CD14-positive monocyte (primary cell): ENCODE measurements around the gene ATOH8. TPM values are rescaled to one million over a fixed set of nuclear protein-coding genes. Genes with fewer than 3 reads are reported as not detected.

Experiments used
- DNase-seq, 3 donors: peaks; one replicate each; pipeline ENCODE4 v3.0.0-alpha.2; 2011 to 2022
- H2AFZ ChIP-seq: 2 replicates; pipeline ENCODE4 v1.6.0; 2012; ENCODE audit warnings: mild to moderate bottlenecking, low read depth, low read length, inconsistent platforms; ENCODE audit not compliant: insufficient read depth, poor library complexity, severe bottlenecking
- H3K27ac ChIP-seq, 2 donors: 1 replicate in 1 of 2; 2 replicates in 1 of 2; pipeline ENCODE4 v1.5.1; 2012 to 2013; ENCODE audit warnings: low read length in 2 of 2, control low read depth in 1 of 2, inconsistent platforms in 1 of 2, low read depth in 1 of 2, mild to moderate bottlenecking in 1 of 2
- H3K27me3 ChIP-seq, 2 donors: one replicate each; pipeline versions ENCODE4 v1.6.0 to v1.6.1; 2011 to 2013; ENCODE audit warnings: low read length in 2 of 2; ENCODE audit not compliant: control insufficient read depth in 2 of 2, insufficient read depth in 2 of 2
- H3K36me3 ChIP-seq, 2 donors: replicated peaks in 1 of 2; 1 replicate in 1 of 2; 2 replicates in 1 of 2; pipeline versions ENCODE4 v1.5.1 to v1.6.1; 2012 to 2013; ENCODE audit warnings: low read length in 2 of 2, control low read depth in 1 of 2, inconsistent platforms in 1 of 2, mild to moderate bottlenecking in 1 of 2; ENCODE audit not compliant: insufficient read depth in 2 of 2, control insufficient read depth in 1 of 2
- H3K4me1 ChIP-seq, 2 donors: 1 replicate in 1 of 2; 2 replicates in 1 of 2; pipeline versions ENCODE4 v1.5.1 to v1.6.1; 2012 to 2013; ENCODE audit warnings: low read length in 2 of 2, control low read depth in 1 of 2, inconsistent platforms in 1 of 2, mild to moderate bottlenecking in 1 of 2, moderate library complexity in 1 of 2; ENCODE audit not compliant: insufficient read depth in 2 of 2, control insufficient read depth in 1 of 2
- H3K4me2 ChIP-seq: replicated peaks from 2 replicates; pipeline ENCODE3; 2012; ENCODE audit warnings: low read length, moderate library complexity, mild to moderate bottlenecking; ENCODE audit not compliant: poor library complexity, severe bottlenecking; ENCODE audit errors: extremely low read depth
- H3K4me3 ChIP-seq, 3 experiments: fragments of 200-600 bp in 1 of 3; sonication (generic) in 1 of 3; replicated peaks in 1 of 3; 1 replicate in 2 of 3; 2 replicates in 1 of 3; pipeline ENCODE4 v1.5.1; 2011 to 2013; ENCODE audit warnings: low read length in 3 of 3, mild to moderate bottlenecking in 3 of 3, control low read depth in 2 of 3, low read depth in 2 of 3, inconsistent platforms in 1 of 3, moderate library complexity in 1 of 3
- H3K79me2 ChIP-seq: 2 replicates; pipeline ENCODE4 v1.6.0; 2012; ENCODE audit warnings: mild to moderate bottlenecking, control low read depth, inconsistent platforms, low read length, moderate library complexity; ENCODE audit not compliant: insufficient read depth
- H3K9ac ChIP-seq: 2 replicates; pipeline ENCODE4 v1.6.0; 2017; ENCODE audit warnings: low read length, mild to moderate bottlenecking; ENCODE audit not compliant: insufficient read depth, poor library complexity, severe bottlenecking
- H3K9me3 ChIP-seq, 2 donors: replicated peaks in 1 of 2; 1 replicate in 1 of 2; 2 replicates in 1 of 2; pipeline versions ENCODE4 v1.5.1 to v1.6.1; 2012 to 2013; ENCODE audit warnings: low read length in 2 of 2, control low read depth in 1 of 2; ENCODE audit not compliant: control insufficient read depth in 1 of 2, insufficient read depth in 1 of 2
- H4K20me1 ChIP-seq: 2 replicates; pipeline ENCODE4 v1.6.0; 2012; ENCODE audit warnings: mild to moderate bottlenecking, low read length, control low read depth, moderate library complexity; ENCODE audit not compliant: insufficient read depth
- H3K27ac Mint-ChIP-seq, 7 donors: one replicate each; pipeline ENCODE4 v1.8.0; 2020; ENCODE audit warnings: mild to moderate bottlenecking in 7 of 7, mixed read lengths in 7 of 7, moderate library complexity in 6 of 7, inconsistent platforms in 2 of 7
- H3K27me3 Mint-ChIP-seq, 3 donors: one replicate each; pipeline ENCODE4 v1.8.0; 2021 to 2022; ENCODE audit warnings: low read depth in 3 of 3, mild to moderate bottlenecking in 3 of 3, mixed read lengths in 3 of 3, moderate library complexity in 3 of 3, inconsistent platforms in 1 of 3
- H3K36me3 Mint-ChIP-seq, 2 donors: one replicate each; pipeline ENCODE4 v1.8.0; 2020; ENCODE audit warnings: mixed read lengths in 2 of 2, inconsistent platforms in 1 of 2, mild to moderate bottlenecking in 1 of 2
- H3K4me1 Mint-ChIP-seq: one replicate; pipeline ENCODE4 v1.8.0; 2020; ENCODE audit warnings: mild to moderate bottlenecking, mixed read lengths
- H3K4me3 Mint-ChIP-seq, 2 donors: one replicate each; pipeline ENCODE4 v1.8.0; 2020; ENCODE audit warnings: mild to moderate bottlenecking in 2 of 2, mixed read lengths in 2 of 2, moderate library complexity in 1 of 2
- H3K9me3 Mint-ChIP-seq, 7 donors: one replicate each; pipeline ENCODE4 v1.8.0; 2020 to 2022; ENCODE audit warnings: mixed read lengths in 7 of 7, mild to moderate bottlenecking in 6 of 7, moderate library complexity in 6 of 7, inconsistent platforms in 2 of 7
- WGBS: methylation state at CpG from one replicate; pipeline ENCODE4 v1.1.5; 2013; ENCODE audit warnings: missing lambda C conversion rate; ENCODE audit not compliant: insufficient coverage; 5-methylcytosine and 5-hydroxymethylcytosine counted together
- intact Hi-C, 2 donors: fragments of 100-400 bp; cut with micrococcal nuclease; formaldehyde crosslinking; loops; one replicate each; pipeline versions ENCODE4 v1.15.0 to v1.15.1; 2023
- polyA plus RNA-seq, 3 donors: library from polyadenylated mRNA; depleted of rRNA in 1 of 3; unstranded in 2 of 3; stranded (reverse) in 1 of 3; fragments of 300-500 nt in 2 of 3; fragments of >200 nt in 1 of 3; fragmentation: Illumina TruSeq in 2 of 3; gene quantifications; 1 replicate in 2 of 3; 2 replicates in 1 of 3; pipeline ENCODE4 v1.2.3, GENCODE V29; 2012 to 2021
- TF ChIP-seq, protein P1 (sequence below): fragments of 200-600 bp; IDR thresholded peaks from one replicate; pipeline ENCODE4 v1.8.0; 2022; ENCODE audit warnings: antibody characterized with exemption, mild to moderate bottlenecking

ATOH8 gene
- polyA plus RNA-seq, 3 donors = 2.0 to 3.9 (median 2.1) TPM

DNA sequence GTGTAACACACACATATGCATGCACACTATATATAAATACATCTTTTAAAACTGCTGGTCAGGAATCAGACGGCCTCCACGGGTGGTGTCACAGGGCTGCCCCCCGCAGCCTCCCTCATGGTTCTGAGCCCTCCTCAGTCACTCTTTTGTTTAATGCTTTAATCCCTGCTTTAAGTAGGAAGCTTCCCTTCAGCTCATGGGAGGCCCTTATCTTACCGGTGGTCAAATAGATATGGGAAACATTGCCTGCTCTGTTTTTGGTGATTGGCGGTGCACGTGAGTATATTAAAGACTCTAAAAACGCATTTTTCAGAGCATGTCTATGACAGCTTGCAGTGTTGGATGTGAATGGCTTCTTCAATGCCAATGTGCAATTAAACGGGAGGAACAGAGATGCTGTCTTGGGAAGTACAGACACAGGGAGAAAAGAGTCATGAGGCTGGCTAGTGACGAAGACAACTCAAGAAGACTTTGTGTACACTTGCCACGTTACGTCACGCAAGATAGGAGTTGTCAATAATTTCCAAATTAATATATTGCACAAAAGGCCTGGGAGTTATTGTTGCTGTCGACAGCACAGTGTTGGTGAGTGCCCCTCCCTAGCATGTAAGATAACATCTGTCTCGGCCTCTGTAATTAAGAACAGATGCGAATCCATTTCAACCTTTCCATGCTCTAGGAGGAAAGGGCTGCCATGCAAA is 36.3 kb upstream of the ATOH8 start:
- intact Hi-C loops = no loop called here
- Mint-ChIP-seq H3K27ac (no peak overlapping the region), H3K4me1 (peaks cover 65% of the 10 kb centered on the region), H3K4me3 (no peak overlapping the region), H3K9me3 (peaks cover 0 to 4% (median 1%) of the 10 kb centered on the region in 7 donors), H3K27me3 (peaks cover 0 to 1% (median 0%) of the 10 kb centered on the region in 3 donors), H3K36me3 (peaks cover 0 to 2% of the 10 kb centered on the region in 2 donors)
- H3K27me3 ChIP-seq = no peaks in the 10 kb centered on the region
- TF ChIP-seq, protein P1, sequence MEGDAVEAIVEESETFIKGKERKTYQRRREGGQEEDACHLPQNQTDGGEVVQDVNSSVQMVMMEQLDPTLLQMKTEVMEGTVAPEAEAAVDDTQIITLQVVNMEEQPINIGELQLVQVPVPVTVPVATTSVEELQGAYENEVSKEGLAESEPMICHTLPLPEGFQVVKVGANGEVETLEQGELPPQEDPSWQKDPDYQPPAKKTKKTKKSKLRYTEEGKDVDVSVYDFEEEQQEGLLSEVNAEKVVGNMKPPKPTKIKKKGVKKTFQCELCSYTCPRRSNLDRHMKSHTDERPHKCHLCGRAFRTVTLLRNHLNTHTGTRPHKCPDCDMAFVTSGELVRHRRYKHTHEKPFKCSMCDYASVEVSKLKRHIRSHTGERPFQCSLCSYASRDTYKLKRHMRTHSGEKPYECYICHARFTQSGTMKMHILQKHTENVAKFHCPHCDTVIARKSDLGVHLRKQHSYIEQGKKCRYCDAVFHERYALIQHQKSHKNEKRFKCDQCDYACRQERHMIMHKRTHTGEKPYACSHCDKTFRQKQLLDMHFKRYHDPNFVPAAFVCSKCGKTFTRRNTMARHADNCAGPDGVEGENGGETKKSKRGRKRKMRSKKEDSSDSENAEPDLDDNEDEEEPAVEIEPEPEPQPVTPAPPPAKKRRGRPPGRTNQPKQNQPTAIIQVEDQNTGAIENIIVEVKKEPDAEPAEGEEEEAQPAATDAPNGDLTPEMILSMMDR = no peak
- no peak overlapping the region for H3K4me3 ChIP-seq
- H3K27ac ChIP-seq = no peak overlapping the region
- H2AFZ ChIP-seq = no peak overlapping the region
- H3K4me1 ChIP-seq = peaks cover 57 to 61% of the 10 kb centered on the region in 2 donors
- no peaks in the 10 kb centered on the region for H3K36me3 ChIP-seq
- no peak overlapping the region for H3K4me2 ChIP-seq
- no peaks in the 10 kb centered on the region for H4K20me1 ChIP-seq
- DNase-seq = no peak
- no peaks in the 10 kb centered on the region for H3K79me2 ChIP-seq
- H3K9me3 ChIP-seq = no peaks in the 10 kb centered on the region
- 93% methylated on average over 11 of the region's 15 CpGs for WGBS
- no peak overlapping the region for H3K9ac ChIP-seq

DNA sequence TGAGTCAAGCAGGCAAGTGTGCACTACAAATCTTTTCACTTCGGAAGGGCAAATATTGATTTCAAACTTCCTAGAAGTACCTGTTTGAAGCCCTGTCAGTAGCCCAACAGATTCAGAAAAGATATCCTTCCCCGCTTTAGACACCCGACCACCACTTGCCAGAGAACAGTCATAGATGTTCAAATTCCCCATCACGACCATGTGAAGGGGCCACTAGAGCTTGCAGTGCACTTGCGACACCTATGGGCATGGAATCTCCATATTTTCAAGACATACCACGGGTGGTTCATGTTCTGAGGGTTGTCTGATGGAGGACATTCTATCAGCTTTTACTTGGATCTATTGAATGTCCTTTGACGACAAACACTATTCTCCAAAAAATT is 35.8 kb upstream of the ATOH8 start:
- TF ChIP-seq, protein P1 = no peak
- 86% methylated on average over 4 of the region's 7 CpGs for WGBS
- DNase-seq = peak in 1 of 3 donors; percentile 47

More for the DNA sequence above, 35.8 kb upstream of the ATOH8 start:
- Mint-ChIP-seq H3K4me3 (no peak overlapping the region), H3K27ac (no peak overlapping the region), H3K27me3 (peaks cover 0 to 1% (median 0%) of the 10 kb centered on the region in 3 donors), H3K9me3 (peaks cover 0 to 4% (median 1%) of the 10 kb centered on the region in 7 donors), H3K36me3 (peaks cover 0 to 2% of the 10 kb centered on the region in 2 donors), H3K4me1 (peaks cover 62% of the 10 kb centered on the region)
- Histone ChIP-seq H3K4me3 (no peak overlapping the region), H4K20me1 (no peaks in the 10 kb centered on the region), H3K27me3 (no peaks in the 10 kb centered on the region), H3K9ac (no peak overlapping the region), H3K36me3 (no peaks in the 10 kb centered on the region), H3K9me3 (no peaks in the 10 kb centered on the region), H3K4me2 (no peak overlapping the region), H3K4me1 (peaks cover 55% of the 10 kb centered on the region in 2 donors), H3K79me2 (no peaks in the 10 kb centered on the region), H2AFZ (no peak overlapping the region), H3K27ac (no peak overlapping the region)
- intact Hi-C loops = no loop called here
